HEK293T (cell line): ENCODE results near the gene SLC8A1.

ENCODE experiments used
- ELF4 ChIP-seq: fragments of 450-650 bp; IDR thresholded peaks from 2 replicates; pipeline ENCODE4 v1.6.1; 2017; ENCODE audit warnings: antibody characterized with exemption
- FOXM1 ChIP-seq: fragments of 450-650 bp; IDR thresholded peaks from 2 replicates; pipeline ENCODE4 v1.6.1; 2017; ENCODE audit warnings: mild to moderate bottlenecking, borderline replicate concordance
- LEF1 ChIP-seq: fragments of 450-650 bp; IDR thresholded peaks from 2 replicates; pipeline ENCODE4 v1.6.1; 2017; ENCODE audit warnings: mild to moderate bottlenecking, borderline replicate concordance
- SP1 ChIP-seq: fragments of 450-650 bp; IDR thresholded peaks from 2 replicates; pipeline ENCODE4 v1.6.1; 2017
- SUZ12 ChIP-seq: fragments of 450-650 bp; IDR thresholded peaks from 2 replicates; pipeline ENCODE4 v1.6.1; 2016; ENCODE audit warnings: mild to moderate bottlenecking
- TARDBP ChIP-seq: fragments of 450-650 bp; IDR thresholded peaks from 2 replicates; pipeline ENCODE4 v1.6.1; 2016
- ZNF384 ChIP-seq: fragments of 450-650 bp; IDR thresholded peaks from 2 replicates; pipeline ENCODE4 v1.6.1; 2016

GRCh38 chr2:40410695-40411094 lies 41.2 kb downstream of the SLC8A1 start:
- TF ChIP-seq TARDBP (no peak), ELF4 (no peak), LEF1 (no peak), SP1 (no peak), ZNF384 (no peak), FOXM1 (no peak), SUZ12 (no peak)
